Measurements from ENCODE around the gene GMDS.

DNA sequence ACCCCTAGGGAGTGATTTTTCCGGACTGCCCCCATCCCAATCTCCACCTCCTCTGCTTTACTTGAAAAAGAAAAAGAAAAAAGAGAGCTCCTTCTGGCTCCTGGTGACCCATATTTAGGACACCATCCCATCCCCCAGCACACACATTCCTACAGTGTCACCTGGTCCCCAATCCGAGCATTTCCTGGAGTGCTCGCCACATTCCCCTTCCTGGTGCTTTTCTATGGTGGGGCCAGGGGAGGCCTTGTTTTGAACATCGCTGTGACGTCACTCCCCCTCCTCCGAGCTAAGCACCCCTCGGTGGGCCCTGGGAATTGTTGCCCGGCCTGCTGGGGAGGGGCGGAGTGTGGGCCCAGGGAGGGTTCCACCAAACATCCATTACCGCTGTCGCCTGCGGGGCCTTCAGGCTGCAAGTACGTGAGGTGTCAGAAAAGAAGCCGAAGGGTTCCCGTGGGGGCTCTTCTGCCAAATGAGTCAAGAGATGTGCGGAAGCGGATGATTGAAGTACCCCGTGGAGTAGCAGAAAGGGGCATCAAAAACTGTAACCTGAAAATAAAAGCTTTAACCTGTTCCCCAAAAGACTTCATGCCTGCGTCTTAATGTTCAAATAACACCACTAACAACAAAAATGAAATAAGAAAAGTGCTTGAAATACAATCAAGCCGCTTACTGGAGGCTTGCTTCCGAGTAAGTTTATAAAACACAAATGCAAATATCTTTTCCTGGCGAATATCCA, 638.5 kb downstream of the GMDS start:
- TF ChIP-seq, protein P1, sequence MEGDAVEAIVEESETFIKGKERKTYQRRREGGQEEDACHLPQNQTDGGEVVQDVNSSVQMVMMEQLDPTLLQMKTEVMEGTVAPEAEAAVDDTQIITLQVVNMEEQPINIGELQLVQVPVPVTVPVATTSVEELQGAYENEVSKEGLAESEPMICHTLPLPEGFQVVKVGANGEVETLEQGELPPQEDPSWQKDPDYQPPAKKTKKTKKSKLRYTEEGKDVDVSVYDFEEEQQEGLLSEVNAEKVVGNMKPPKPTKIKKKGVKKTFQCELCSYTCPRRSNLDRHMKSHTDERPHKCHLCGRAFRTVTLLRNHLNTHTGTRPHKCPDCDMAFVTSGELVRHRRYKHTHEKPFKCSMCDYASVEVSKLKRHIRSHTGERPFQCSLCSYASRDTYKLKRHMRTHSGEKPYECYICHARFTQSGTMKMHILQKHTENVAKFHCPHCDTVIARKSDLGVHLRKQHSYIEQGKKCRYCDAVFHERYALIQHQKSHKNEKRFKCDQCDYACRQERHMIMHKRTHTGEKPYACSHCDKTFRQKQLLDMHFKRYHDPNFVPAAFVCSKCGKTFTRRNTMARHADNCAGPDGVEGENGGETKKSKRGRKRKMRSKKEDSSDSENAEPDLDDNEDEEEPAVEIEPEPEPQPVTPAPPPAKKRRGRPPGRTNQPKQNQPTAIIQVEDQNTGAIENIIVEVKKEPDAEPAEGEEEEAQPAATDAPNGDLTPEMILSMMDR (conservative IDR thresholded peaks at IDR 0.05; ENCODE audit: low read depth, low read length): no peak
- no peak for TF ChIP-seq POLR2A (IDR thresholded peaks at IDR 0.05; ENCODE audit: low read depth, low read length)
- TF ChIP-seq, protein P2, sequence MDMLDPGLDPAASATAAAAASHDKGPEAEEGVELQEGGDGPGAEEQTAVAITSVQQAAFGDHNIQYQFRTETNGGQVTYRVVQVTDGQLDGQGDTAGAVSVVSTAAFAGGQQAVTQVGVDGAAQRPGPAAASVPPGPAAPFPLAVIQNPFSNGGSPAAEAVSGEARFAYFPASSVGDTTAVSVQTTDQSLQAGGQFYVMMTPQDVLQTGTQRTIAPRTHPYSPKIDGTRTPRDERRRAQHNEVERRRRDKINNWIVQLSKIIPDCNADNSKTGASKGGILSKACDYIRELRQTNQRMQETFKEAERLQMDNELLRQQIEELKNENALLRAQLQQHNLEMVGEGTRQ (IDR thresholded peaks at IDR 0.05; ENCODE audit: low read depth, low read length): no peak
- TF ChIP-seq CHD1 (IDR thresholded peaks at IDR 0.05; ENCODE audit: low read depth, low read length): no peak
- no peak for TF ChIP-seq MAFK (IDR thresholded peaks at IDR 0.05; ENCODE audit: low read depth, low read length)
- TF ChIP-seq RAD21 (IDR thresholded peaks at IDR 0.05; ENCODE audit: low read length): no peak
- TF ChIP-seq SMC3 (IDR thresholded peaks at IDR 0.05; ENCODE audit: low read depth, low read length): no peak
- no peak for TF ChIP-seq MXI1 (IDR thresholded peaks at IDR 0.05; ENCODE audit: borderline replicate concordance, low read depth, low read length)
- TF ChIP-seq RCOR1 (IDR thresholded peaks at IDR 0.05; ENCODE audit: insufficient replicate concordance, low read length): no peak
- TF ChIP-seq FOS (IDR thresholded peaks at IDR 0.05; ENCODE audit: low read depth, low read length): no peak
- no peak for TF ChIP-seq RFX5 (IDR thresholded peaks at IDR 0.05; ENCODE audit: low read depth, low read length)
- TF ChIP-seq MAZ (IDR thresholded peaks at IDR 0.05; ENCODE audit: borderline replicate concordance, low read depth, low read length): no peak
- TF ChIP-seq, protein P3, sequence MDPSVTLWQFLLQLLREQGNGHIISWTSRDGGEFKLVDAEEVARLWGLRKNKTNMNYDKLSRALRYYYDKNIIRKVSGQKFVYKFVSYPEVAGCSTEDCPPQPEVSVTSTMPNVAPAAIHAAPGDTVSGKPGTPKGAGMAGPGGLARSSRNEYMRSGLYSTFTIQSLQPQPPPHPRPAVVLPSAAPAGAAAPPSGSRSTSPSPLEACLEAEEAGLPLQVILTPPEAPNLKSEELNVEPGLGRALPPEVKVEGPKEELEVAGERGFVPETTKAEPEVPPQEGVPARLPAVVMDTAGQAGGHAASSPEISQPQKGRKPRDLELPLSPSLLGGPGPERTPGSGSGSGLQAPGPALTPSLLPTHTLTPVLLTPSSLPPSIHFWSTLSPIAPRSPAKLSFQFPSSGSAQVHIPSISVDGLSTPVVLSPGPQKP (IDR thresholded peaks at IDR 0.05; ENCODE audit: borderline replicate concordance, low read depth, low read length): no peak
- no peak for TF ChIP-seq BHLHE40 (IDR thresholded peaks at IDR 0.05; ENCODE audit: low read depth, low read length)
